Ovary (tissue), 3 donors: ENCODE results near the gene KRT82.

Experiments used
- CTCF ChIP-seq, 3 donors: fragments of 450-650 bp in 2 of 3; fragments of 200-600 bp in 1 of 3; IDR thresholded peaks; one replicate each; pipeline versions ENCODE4 v1.5.1 to v1.8.0; 2016 to 2022; ENCODE audit warnings: antibody characterized with exemption in 3 of 3, mild to moderate bottlenecking in 1 of 3
- POLR2A ChIP-seq: fragments of 450-650 bp; IDR thresholded peaks from one replicate; pipeline ENCODE4 v1.6.1; 2017; ENCODE audit warnings: antibody characterized with exemption, mild to moderate bottlenecking, moderate library complexity
- donor health status: DM: no; HTN: no; CAD: no.

- TF ChIP-seq CTCF (IDR thresholded peaks at IDR 0.05) (no peak), POLR2A (no peak)
Measured at GRCh38 chr12:52380271-52380694, 25.9 kb downstream of the KRT82 start.
